Effector CD4-positive, alpha-beta T cell (primary cell): Measurements from ENCODE around the gene OXER1.
"Not testable (repeated sequence)": the region's sequence is repeated elsewhere in the genome, so short reads cannot be mapped to it uniquely, and the experiment has no call there.

Experiments used
- DNase-seq: peaks from one replicate; pipeline ENCODE4 v3.0.0-alpha.2; 2020

OXER1 gene

GRCh38 chr2:42747422-42747821, 16.5 kb downstream of the OXER1 start:
- DNase-seq = no peak

DNA sequence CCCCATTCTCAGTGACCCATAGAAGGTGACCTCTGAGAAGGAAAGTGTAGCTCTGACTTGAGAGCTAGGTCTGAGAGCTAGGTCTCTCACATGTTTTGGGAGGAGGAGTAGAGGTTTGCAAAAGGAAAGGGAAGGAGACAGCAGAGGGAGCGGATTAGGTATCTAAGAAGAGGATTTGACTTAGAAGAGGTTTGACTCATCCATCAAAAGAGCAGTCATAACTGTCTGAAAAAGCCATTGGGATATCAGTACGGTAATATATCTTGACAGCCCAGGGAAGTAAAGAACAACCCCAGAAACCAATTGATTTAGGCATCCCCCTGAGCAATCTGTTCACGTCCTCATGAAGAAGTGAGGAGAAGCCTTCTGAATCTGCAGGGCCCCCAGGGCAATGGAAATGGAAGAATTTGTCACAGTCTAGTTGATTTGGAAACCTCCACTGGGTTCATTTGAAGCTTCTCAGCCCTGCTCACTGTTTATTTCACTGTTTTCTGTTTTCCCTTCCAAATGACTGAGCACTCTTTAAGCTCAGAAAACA, 19.3 kb downstream of the OXER1 start:
- DNase-seq = no peak

GRCh38 chr2:42743659-42743990, 20.3 kb downstream of the OXER1 start:
- DNase-seq = no peak

DNA sequence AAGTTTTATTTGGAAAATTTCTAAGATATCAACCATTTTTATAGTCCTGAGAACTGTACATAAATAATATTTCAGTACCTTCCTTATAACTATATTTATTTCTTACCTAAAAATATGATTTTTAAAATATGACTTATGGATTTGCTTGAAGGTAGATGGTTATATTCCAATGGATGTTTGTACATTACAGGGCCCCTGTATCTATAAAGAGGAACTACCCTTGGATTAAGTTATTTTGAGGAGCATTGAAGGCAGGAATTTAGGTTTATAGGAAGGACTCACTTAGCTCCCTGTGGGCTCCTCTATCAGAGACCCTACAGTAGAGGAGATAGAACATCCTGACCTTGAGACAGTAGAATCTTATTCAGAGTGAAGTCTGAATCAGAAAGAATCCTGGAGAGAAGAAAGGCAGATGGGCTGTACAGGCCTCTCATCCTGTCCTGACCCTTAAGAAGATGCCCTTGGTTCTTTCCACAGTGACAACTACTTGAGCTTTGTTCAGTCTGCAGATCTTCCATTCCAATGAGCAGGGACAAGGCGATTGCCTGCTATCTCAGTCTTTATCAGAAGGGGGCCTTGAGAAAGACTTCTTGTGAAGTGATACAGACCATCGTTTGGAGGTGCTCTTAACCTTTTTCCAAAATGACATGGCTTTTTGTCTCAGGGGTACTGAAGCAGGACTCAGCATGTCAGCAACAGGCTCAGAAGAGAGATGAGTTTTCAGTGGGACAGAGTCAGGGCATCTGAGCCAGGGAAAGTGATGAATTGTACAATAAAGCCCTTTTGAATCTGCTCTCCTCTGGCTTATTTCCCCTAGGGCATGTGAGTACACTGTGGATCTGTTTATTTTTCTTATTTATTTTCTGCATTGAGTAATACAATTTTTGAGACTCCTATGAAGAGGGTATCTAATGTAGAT, 20.9 kb downstream of the OXER1 start:
- DNase-seq = no peak

GRCh38 chr2:42741140-42741539, 22.8 kb downstream of the OXER1 start:
- no peak for DNase-seq

DNA sequence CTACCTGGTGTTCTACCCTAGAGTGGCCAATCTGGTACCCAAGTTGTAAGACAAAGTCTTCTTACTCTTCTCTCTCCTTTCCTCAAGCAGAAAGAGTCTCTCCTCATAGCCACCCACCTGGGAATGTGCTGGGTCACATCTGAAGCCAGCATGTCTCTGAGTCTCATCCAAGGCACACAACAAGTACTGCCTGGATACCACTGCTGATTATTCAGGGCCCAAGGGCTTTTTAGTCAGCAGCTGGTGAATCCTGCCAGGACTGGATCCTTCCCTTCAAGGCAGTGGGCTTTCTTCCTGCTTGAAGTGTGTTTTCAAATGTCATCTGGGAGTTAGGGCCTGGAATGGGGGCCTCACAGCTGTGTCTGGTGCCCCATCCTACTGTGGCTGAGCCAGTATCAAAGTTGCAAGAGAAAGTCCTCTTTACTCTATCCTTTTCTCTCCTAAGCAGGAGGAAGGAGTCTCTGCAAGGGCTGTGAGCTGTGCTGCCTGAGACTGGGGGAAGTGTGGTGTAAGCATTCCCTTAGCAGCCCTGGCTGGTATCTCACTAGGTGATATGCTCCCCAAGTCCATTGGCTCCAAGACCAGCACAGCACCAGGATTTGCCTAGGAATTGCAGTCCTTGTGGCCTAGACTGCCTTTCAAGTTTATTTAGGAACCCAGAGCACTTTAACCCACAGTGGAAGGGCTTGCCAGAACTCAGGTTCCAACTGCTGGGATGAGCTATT, 27.2 kb downstream of the OXER1 start:
- no peak for DNase-seq

- no peak for DNase-seq
Measured at GRCh38 chr2:42733852-42734251, 30.1 kb downstream of the OXER1 start.

- not testable (repeated sequence) for DNase-seq
Measured at GRCh38 chr2:42731316-42731715, 32.6 kb downstream of the OXER1 start.

- no peak for DNase-seq
Measured at GRCh38 chr2:42726680-42727079, 37.3 kb downstream of the OXER1 start.

DNA sequence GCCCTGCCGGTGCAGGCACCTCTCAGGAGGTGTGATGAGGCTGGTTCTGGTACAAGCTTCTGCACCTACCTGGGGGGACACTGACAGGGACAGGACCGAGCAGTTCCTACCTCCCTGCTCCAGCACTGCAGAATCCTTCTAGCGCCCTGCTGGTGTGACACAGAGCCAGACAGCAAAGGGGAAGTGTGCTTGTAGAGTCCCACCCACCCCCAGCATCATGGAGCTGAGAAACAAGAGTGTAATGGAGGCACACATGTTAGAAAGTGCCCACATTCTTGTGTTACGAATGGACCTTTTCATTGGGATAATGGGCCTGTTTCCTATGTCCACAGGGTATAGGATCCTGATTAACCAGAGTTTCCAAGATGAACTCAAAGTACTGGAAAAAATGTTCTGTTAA, 38.3 kb downstream of the OXER1 start:
- no peak for DNase-seq

GRCh38 chr2:42724886-42725285, 39.0 kb downstream of the OXER1 start:
- DNase-seq = no peak

GRCh38 chr2:42723465-42723864, 40.5 kb downstream of the OXER1 start:
- DNase-seq = no peak

DNA sequence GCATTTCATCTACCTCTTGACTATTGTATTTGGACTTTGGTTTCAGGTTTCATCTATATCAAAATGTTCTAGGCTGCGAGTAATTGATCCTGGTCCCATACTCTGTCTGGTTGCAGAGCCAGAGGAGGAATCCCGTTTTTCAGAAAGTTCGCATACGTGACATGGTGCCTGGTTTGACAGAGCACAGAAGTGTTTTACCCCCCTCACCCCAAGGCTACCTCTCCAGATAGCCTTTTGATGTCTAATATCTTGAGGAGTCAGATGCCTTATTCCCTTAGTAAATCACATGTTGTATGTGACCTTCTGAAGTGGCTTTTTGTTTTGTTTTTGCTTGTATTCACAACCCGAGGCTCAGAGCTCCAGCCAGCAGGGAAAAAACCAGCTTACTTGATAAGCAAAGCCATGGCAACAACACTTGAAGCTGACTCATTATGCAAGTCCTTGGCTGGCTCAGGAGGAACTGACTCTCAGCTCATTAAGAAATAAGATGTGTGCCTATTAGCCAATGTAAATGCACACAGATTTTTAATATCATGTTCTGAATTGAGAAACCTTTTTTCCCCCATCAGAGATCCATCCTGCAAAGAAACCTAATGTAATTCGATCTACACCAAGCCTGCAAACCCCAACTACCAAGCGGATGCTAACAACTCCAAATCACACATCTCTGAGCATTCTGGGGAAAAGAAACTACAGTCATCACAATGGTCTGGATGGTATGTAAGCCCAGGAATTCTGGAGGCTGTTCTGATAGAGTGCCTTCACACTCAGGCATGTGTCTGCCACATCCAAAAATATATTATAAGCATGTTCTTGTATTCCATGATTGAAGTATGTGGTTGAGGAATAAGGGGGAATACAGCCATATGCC, 41.4 kb downstream of the OXER1 start:
- DNase-seq = no peak

DNA sequence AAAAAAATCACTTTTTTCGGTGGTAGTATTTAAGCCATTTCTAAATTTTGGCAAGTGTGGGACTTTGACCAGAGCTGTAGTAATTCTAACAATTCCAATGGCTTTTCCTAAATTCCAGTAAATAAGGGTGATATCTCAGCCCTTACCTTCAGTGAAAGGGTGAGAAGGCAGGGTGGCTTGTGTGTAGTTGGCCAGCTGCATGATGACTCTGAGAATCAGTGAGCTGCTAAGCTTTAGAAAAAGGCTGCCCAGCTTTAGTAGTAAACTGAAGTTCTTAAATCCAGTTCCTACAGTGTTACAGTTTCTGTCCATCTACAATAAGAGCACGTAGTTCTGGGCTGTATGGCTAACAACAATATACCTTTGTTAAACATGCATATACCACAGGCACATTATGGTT, 42.0 kb downstream of the OXER1 start:
- DNase-seq = no peak

DNA sequence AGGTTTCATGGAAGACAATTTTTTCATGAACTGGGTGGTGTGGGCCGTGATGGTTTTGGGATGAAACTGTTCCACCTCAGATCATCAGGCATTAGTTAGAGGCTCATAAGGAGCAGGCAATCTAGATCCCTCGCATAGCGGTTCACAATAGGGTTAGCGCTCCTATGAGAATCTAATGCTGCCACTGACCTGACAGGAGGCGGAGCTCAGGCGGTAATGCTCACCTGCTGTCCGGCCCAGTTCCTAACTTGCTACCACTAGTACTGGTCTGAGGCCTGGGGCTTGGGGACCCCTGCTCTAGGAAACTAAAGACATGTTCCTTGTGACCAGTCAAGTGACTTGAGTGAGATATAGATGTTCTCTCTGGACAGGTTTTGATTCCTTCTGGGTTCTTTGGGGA, 49.2 kb downstream of the OXER1 start:
- no peak for DNase-seq

DNA sequence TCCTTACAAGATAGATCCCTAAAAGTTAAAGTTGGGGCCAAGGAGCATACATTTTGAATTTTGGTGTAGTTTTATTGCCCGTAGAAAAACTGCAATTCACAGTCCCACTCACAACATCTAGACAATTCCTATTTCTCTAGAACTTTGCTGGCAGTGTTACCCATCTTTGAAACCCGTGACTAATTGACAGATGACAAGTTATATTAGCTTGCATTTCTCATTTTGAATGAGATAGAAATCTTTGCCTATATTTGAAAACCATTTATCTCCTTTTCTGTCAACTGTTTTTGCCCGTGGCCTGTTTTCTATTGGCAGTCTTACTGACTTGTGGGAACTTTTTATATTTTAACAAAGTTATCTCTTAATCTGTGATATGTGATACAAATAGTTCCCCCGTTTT, 50.0 kb downstream of the OXER1 start:
- DNase-seq = no peak

- DNase-seq = no peak
Measured at GRCh38 chr2:42712934-42713333, 51.0 kb downstream of the OXER1 start.
